Stimulated activated CD8-positive, alpha-beta memory T cell treated with anti-CD3 and anti-CD28 coated beads, Interleukin-4, amount 100 ng/mL, for 4 hours (primary cell): ENCODE data around the gene FBXL12.
"Not testable (repeated sequence)": the region's sequence is repeated elsewhere in the genome, so short reads cannot be mapped to it uniquely, and the experiment has no call there.

Experiments
- DNase-seq, 2 donors: peaks; one replicate each; pipeline ENCODE4 v3.0.0-alpha.2; 2020; ENCODE audit warnings: low read depth in 2 of 2, low spot score in 1 of 2

FBXL12 gene

GRCh38 chr19:9793071-9793591 lies 25.7 kb downstream of the FBXL12 start:
- DNase-seq: peak; percentile 41 to 57

GRCh38 chr19:9792206-9793070 lies 26.4 kb downstream of the FBXL12 start:
- peak; percentile 90 to 91 for DNase-seq

GRCh38 chr19:9791552-9792205 lies 27.2 kb downstream of the FBXL12 start:
- peak; percentile 93 to 97 for DNase-seq

- not testable (repeated sequence) for DNase-seq
Observed at GRCh38 chr19:9791073-9791367, 27.9 kb downstream of the FBXL12 start.

DNA sequence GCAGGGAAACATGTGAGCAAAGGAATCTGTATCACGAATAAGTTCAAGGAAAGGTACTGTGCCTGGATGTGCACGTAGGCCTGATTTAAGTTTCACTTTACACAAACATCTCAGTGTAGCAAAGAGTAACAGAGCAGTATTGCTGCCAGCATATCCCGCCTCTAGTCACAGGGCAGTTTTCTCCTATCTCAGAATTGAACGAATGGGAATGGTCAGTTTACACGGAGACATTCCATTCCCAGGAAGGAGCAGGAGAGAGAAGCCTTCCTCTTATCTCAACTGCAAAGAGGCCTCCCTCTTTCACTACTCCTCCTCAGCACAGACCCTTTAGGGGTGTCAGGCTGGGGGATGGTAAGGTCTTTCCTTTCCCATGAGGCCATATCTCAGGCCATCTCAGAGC lies 29.3 kb downstream of the FBXL12 start:
- not testable (repeated sequence) for DNase-seq

DNA sequence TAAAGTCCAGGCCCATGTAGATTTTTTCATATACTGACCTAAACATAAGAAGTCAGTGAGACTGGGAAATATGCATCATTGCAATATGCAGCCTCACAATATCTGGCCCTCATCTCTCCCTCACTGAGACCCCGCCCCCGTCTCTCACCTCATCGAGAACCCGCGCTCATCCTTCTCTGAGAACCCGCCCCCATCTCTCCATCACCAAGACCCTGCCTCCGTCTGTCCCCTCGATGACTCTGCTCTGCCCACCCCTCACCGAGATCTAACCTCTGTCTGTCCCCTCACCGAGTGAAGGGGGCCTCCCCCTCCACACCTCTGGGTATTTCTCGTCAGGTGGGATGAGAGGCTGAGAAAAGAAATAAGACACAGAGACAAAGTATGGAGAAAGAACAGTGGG lies 29.8 kb downstream of the FBXL12 start:
- no peak for DNase-seq

GRCh38 chr19:9788604-9789003 lies 30.3 kb downstream of the FBXL12 start:
- not testable (repeated sequence) for DNase-seq

- DNase-seq: no peak
Observed at GRCh38 chr19:9786819-9787218, 32.1 kb downstream of the FBXL12 start.

DNA sequence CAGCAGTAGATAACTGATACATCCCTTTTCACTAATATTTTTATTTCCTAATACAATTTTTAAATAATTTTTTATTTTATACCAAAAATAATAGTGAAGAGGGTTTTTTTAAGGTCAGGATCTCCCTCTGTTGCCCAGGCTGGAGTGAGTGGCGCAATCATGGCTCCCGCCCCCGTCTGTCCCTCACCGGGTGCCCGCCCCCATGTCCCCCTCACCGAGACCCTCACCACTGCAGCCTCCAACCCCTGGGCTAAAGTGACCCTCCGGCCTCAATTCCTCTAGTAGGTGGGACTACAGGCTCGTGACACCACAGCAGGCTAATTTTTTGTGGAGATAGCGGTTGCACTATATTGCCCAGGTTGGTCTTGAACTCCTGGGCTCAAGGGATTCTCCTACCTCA lies 32.5 kb downstream of the FBXL12 start:
- DNase-seq: no peak

DNA sequence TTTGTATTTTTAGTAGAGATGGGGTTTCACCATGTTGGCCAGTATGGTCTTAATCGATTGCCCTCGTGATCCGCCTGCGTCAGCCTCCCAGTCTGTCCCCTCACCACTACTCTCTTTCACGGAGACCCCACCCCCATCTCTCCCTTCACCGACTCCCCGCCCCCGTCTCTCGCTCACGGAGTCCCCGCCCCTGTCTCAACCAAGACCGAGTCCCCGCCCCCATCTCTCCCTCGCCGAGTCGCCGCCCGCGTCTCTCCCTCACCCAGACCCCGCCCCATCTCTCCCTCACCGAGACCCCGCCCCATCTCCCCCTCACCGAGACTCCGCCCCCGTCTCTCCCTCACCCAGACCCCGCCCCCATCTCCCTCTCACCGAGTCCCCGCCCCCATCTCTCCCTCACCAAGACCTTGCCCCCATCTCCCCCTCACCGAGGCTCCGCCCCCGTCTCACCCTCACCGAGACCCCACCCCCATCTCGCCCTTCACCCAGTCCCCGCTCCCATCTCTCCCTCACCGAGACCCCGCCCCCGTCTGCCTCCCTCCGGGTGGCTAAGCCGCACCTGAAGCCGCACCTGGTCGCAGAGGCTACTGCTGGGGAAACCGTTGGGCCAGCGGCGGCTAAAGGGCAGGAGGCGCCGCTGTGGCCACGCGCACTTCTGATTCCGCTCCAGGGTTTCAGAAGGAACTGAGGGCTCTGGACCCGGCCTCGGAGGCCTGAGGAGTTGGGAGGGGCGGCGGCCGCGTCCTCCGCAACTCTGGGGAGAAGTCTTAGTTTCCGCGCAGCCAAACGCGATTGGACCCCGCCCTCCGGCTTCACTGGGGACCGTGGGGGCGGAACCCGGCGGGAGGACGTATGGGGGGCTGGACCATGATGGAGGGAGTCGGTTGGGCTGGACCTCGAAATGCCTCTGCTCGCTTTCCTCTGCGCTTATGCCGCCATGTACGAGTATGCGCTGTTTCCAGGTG lies 33.2 kb downstream of the FBXL12 start:
- peak; percentile 94 to 97 for DNase-seq

DNA sequence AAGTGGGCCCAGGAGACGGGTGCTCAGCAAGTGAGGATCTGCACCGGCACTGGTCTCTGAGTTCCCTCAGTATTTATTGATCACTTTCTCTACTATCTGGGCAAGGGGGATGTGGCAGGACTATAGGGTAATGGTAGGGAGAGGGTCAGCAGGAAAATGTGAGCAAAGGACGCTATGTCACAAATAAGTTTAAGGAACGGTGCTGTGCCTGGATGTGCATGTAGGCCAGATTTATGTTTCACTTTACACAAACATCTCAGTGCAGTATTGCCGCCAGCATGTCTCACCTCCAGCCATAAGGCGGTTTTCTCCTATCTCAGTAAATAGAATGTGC lies 34.7 kb downstream of the FBXL12 start:
- not testable (repeated sequence) for DNase-seq

DNA sequence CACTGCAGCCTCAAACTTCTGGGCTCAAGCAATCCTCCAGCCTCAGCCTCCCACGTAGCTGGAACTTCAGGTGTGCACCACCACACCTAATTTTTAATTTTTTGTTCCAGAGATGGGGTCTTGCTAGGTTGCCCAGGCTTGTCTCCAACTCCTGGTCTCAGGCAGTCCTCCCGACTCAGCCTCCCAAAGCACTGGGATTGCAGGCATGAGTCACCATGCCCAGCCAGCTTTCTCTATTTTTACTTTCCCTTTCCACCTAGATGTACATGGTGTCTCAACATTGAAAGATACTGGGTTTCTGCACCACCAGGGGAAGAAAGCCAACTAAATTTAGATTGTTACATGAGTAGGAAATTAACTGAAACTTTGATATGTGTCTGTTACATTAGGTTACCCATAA lies 36.5 kb downstream of the FBXL12 start:
- DNase-seq: no peak

- DNase-seq: peak; percentile 78 to 86
Observed at GRCh38 chr19:9768175-9769112, 50.4 kb downstream of the FBXL12 start, which contains the start of gene ZNF846. ZNF846 (minus strand) TSS chr19:9768738; CDS start chr19:9764950, 3,788 bp downstream.
